Measurements from ENCODE around the gene ADD2. TPM values are rescaled to one million over a fixed set of nuclear protein-coding genes. Genes with fewer than 3 reads are reported as not detected.

ADD2 gene
- total RNA-seq, 1 donor from 2014 or later = 1.4 TPM

GRCh38 chr2:70676301-70677035 lies 91.5 kb downstream of the ADD2 start:
- no peak for TF ChIP-seq CTCF (IDR thresholded peaks at IDR 0.05)
- Histone ChIP-seq H3K27me3 (no peaks in the 10 kb centered on the region), H3K4me3 (no peak overlapping the region), H3K36me3 (no peaks in the 10 kb centered on the region), H3K27ac (no peak overlapping the region), H3K9me3 (no peaks in the 10 kb centered on the region), H3K4me1 (peaks cover 8% of the 10 kb centered on the region)
- no peak for DNase-seq
- ATAC-seq = no peak
- intact Hi-C loops (cut with DNase I) = no loop called here

GRCh38 chr2:70675862-70676261 lies 92.1 kb downstream of the ADD2 start:
- no peak overlapping the region for H3K4me3 ChIP-seq
- no peaks in the 10 kb centered on the region for H3K36me3 ChIP-seq
- no peak for ATAC-seq
- no peaks in the 10 kb centered on the region for H3K9me3 ChIP-seq
- peaks cover 8% of the 10 kb centered on the region for H3K4me1 ChIP-seq
- intact Hi-C loops (cut with DNase I) = no loop called here
- no peak for TF ChIP-seq CTCF (IDR thresholded peaks at IDR 0.05)
- no peaks in the 10 kb centered on the region for H3K27me3 ChIP-seq
- no peak for DNase-seq
- no peak overlapping the region for H3K27ac ChIP-seq

- intact Hi-C loops (cut with DNase I) = no loop called here
Observed at GRCh38 chr2:70674636-70675430, 93.2 kb downstream of the ADD2 start.

GRCh38 chr2:70673041-70673647 lies 94.9 kb downstream of the ADD2 start:
- H3K4me3 ChIP-seq = no peak overlapping the region
- H3K36me3 ChIP-seq = no peaks in the 10 kb centered on the region
- H3K4me1 ChIP-seq = no peaks in the 10 kb centered on the region
- DNase-seq (no peak), ATAC-seq (no peak)
- no peaks in the 10 kb centered on the region for H3K27me3 ChIP-seq
- no peak for TF ChIP-seq CTCF (IDR thresholded peaks at IDR 0.05)
- H3K9me3 ChIP-seq = no peaks in the 10 kb centered on the region
- intact Hi-C loops (cut with DNase I) = no loop called here
- no peak overlapping the region for H3K27ac ChIP-seq

More at GRCh38 chr2:70674636-70675430, 93.2 kb downstream of the ADD2 start:
- no peaks in the 10 kb centered on the region for H3K9me3 ChIP-seq
- ATAC-seq = no peak
- H3K4me3 ChIP-seq = no peak overlapping the region
- no peak for TF ChIP-seq CTCF (IDR thresholded peaks at IDR 0.05)
- peaks cover 8% of the 10 kb centered on the region for H3K4me1 ChIP-seq
- DNase-seq = no peak
- no peaks in the 10 kb centered on the region for H3K36me3 ChIP-seq
- no peak overlapping the region for H3K27ac ChIP-seq
- H3K27me3 ChIP-seq = no peaks in the 10 kb centered on the region

- intact Hi-C loops (cut with DNase I) = no loop called here
Observed at GRCh38 chr2:70671092-70671675, 96.8 kb downstream of the ADD2 start.

More at GRCh38 chr2:70671092-70671675, 96.8 kb downstream of the ADD2 start:
- DNase-seq = no peak
- H3K27me3 ChIP-seq = no peaks in the 10 kb centered on the region
- no peaks in the 10 kb centered on the region for H3K9me3 ChIP-seq
- no peaks in the 10 kb centered on the region for H3K36me3 ChIP-seq
- no peak for ATAC-seq
- no peak overlapping the region for H3K4me3 ChIP-seq
- H3K27ac ChIP-seq = no peak overlapping the region
- no peaks in the 10 kb centered on the region for H3K4me1 ChIP-seq
- no peak for TF ChIP-seq CTCF (IDR thresholded peaks at IDR 0.05)
